Liver (tissue), 9 donors: ENCODE measurements around the gene RABEP2. TPM values are rescaled to one million over a fixed set of nuclear protein-coding genes. Genes with fewer than 3 reads are reported as not detected.

Experiments used
- DNase-seq: peaks from one replicate; pipeline ENCODE4 v3.0.0-alpha.2; 2017; ENCODE audit warnings: low spot score
- H3K27ac ChIP-seq, 2 donors: one replicate each; pipeline ENCODE4 v1.7.0; 2013; ENCODE audit warnings: inconsistent platforms in 2 of 2, low read length in 2 of 2, control low read depth in 1 of 2, low read depth in 1 of 2, mild to moderate bottlenecking in 1 of 2
- H3K27me3 ChIP-seq, 4 donors: one replicate each; pipeline versions ENCODE4 v1.6.1 to v1.7.0; 2013; ENCODE audit warnings: low read length in 3 of 4, inconsistent platforms in 1 of 4, mild to moderate bottlenecking in 1 of 4, moderate library complexity in 1 of 4; ENCODE audit not compliant: control insufficient read depth in 4 of 4, insufficient read depth in 4 of 4
- H3K36me3 ChIP-seq, 4 donors: one replicate each; pipeline versions ENCODE4 v1.6.1 to v1.7.0; 2013; ENCODE audit warnings: low read length in 3 of 4, mild to moderate bottlenecking in 3 of 4, low read depth in 1 of 4, moderate library complexity in 1 of 4; ENCODE audit not compliant: control insufficient read depth in 4 of 4, insufficient read depth in 3 of 4
- H3K4me1 ChIP-seq, 4 donors: one replicate each; pipeline versions ENCODE4 v1.6.1 to v1.7.0; 2013; ENCODE audit warnings: low read length in 3 of 4, mild to moderate bottlenecking in 3 of 4, moderate library complexity in 1 of 4; ENCODE audit not compliant: control insufficient read depth in 4 of 4, insufficient read depth in 4 of 4
- H3K4me3 ChIP-seq, 3 donors: one replicate each; pipeline versions ENCODE4 v1.6.1 to v1.7.0; 2013; ENCODE audit warnings: low read length in 3 of 3, control low read depth in 1 of 3, low read depth in 1 of 3, mild to moderate bottlenecking in 1 of 3
- H3K9ac ChIP-seq, 2 donors: one replicate each; pipeline ENCODE4 v1.7.0; 2013; ENCODE audit warnings: low read length in 2 of 2, mild to moderate bottlenecking in 2 of 2, moderate library complexity in 2 of 2, control low read depth in 1 of 2, low read depth in 1 of 2
- H3K9me3 ChIP-seq, 4 donors: one replicate each; pipeline versions ENCODE4 v1.6.1 to v1.7.0; 2013; ENCODE audit warnings: low read length in 3 of 4; ENCODE audit not compliant: control insufficient read depth in 4 of 4
- FOXA1 ChIP-seq: IDR thresholded peaks from 2 replicates; pipeline ENCODE4 v1.6.1; 2016; ENCODE audit warnings: antibody characterized with exemption
- FOXA2 ChIP-seq: IDR thresholded peaks from 2 replicates; pipeline ENCODE4 v1.6.1; 2016; ENCODE audit warnings: antibody characterized with exemption
- GABPA ChIP-seq, 2 donors: IDR thresholded peaks in 1 of 2; conservative IDR thresholded peaks in 1 of 2; 2 replicates each; pipeline ENCODE4 v1.6.1; 2016; ENCODE audit warnings: antibody characterized with exemption in 2 of 2, mild to moderate bottlenecking in 1 of 2, moderate library complexity in 1 of 2
- HNF4A ChIP-seq, 2 donors: conservative IDR thresholded peaks; 2 replicates each; pipeline ENCODE4 v1.6.1; 2016; ENCODE audit warnings: antibody characterized with exemption in 2 of 2, mild to moderate bottlenecking in 2 of 2
- HNF4G ChIP-seq: IDR thresholded peaks from 2 replicates; pipeline ENCODE4 v1.6.1; 2016; ENCODE audit warnings: antibody characterized with exemption
- JUND ChIP-seq, 2 donors: IDR thresholded peaks; 2 replicates each; pipeline ENCODE4 v1.6.1; 2016; ENCODE audit warnings: antibody characterized with exemption in 2 of 2
- NR2F2 ChIP-seq: IDR thresholded peaks from 2 replicates; pipeline ENCODE4 v1.6.1; 2016; ENCODE audit warnings: antibody characterized with exemption
- RAD21 ChIP-seq, 2 donors: IDR thresholded peaks; 2 replicates each; pipeline ENCODE4 v1.6.1; 2016; ENCODE audit warnings: antibody characterized with exemption in 2 of 2, mild to moderate bottlenecking in 2 of 2
- RXRA ChIP-seq, 2 donors: IDR thresholded peaks; 2 replicates each; pipeline ENCODE4 v1.6.1; 2017 to 2018; ENCODE audit warnings: antibody characterized with exemption in 2 of 2, mild to moderate bottlenecking in 1 of 2
- SP1 ChIP-seq: IDR thresholded peaks from 2 replicates; pipeline ENCODE4 v1.6.1; 2018; ENCODE audit warnings: antibody characterized with exemption, mild to moderate bottlenecking
- TAF1 ChIP-seq: conservative IDR thresholded peaks from 2 replicates; pipeline ENCODE4 v1.6.1; 2016; ENCODE audit warnings: antibody characterized with exemption, mild to moderate bottlenecking
- WGBS: extraction: QIAGEN DNeasy Blood & Tissue Kit; methylation state at CpG from one replicate; pipeline ENCODE4 v1.1.7; 2013; 5-methylcytosine and 5-hydroxymethylcytosine counted together
- polyA plus RNA-seq, 2 donors: library from polyadenylated mRNA; stranded (reverse) in 1 of 2; unstranded in 1 of 2; fragments of 200-250 nt in 1 of 2; fragments of >200 nt in 1 of 2; fragmentation: Nextera tagmentation in 1 of 2; extraction: Ambion mirVana in 1 of 2; gene quantifications; one replicate each; pipeline versions ENCODE4 v1.2.1 to v1.2.3, GENCODE V29; 2013 to 2015
- total RNA-seq, 2 donors: library from RNA; depleted of rRNA; stranded (reverse); fragments of >200 nt; gene quantifications; one replicate each; pipeline ENCODE4 v1.2.3, GENCODE V29; 2014
- TF ChIP-seq, protein P1 (sequence below): fragments of 150-350 bp; IDR thresholded peaks from 2 replicates; pipeline ENCODE4 v1.5.1; 2017; ENCODE audit warnings: improper control_type of control experiment, low read depth, low read length; ENCODE audit not compliant: missing input control
- TF ChIP-seq, protein P2 (sequence below): IDR thresholded peaks from 2 replicates; pipeline ENCODE4 v1.6.1; 2016; ENCODE audit warnings: antibody characterized with exemption
- TF ChIP-seq, protein P3 (sequence below): IDR thresholded peaks from 2 replicates; pipeline ENCODE4 v1.6.1; 2016; ENCODE audit warnings: antibody characterized with exemption, mild to moderate bottlenecking
- TF ChIP-seq, protein P4 (sequence below): IDR thresholded peaks from 2 replicates; pipeline ENCODE4 v1.6.1; 2016; ENCODE audit warnings: antibody characterized with exemption
- TF ChIP-seq, protein P5 (sequence below): IDR thresholded peaks from 2 replicates; pipeline ENCODE4 v1.6.1; 2016; ENCODE audit warnings: antibody characterized with exemption
- donor health status: healthy.
- donor health status: healthy.
- donor health status: healthy.
- donor health status: healthy.
- donor health status: healthy.

Gene RABEP2
- total and polyA plus RNA-seq, 4 donors = 3.0 to 16.1 (median 8.3) TPM

DNA sequence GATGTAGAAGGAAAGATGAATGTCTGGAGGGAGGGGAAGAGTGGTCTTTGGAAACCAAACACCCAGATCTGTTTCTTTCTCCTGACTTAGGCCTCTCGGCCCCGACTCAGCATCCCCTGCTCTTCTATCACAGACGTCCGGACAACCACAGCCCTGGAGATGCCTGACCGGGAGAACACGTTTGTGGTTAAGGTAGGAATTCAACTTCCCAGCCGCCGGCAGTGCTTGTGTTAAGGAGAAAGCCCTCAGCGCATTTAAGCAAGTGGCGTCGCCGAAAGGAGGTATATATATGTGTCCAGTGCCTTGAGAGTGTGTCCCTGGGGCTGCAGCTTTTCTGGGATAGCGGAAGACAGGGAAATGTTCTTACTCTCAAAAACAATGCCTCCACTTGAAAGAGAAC, 57.8 kb downstream of the RABEP2 start:
- WGBS = 93% methylated on average over 13 of the region's 13 CpGs
- Histone ChIP-seq H3K27me3 (no peaks in the 10 kb centered on the region), H3K36me3 (peaks cover 12 to 44% (median 25%) of the 10 kb centered on the region in 4 donors), H3K9me3 (no peaks in the 10 kb centered on the region), H3K4me3 (no peak overlapping the region), H3K27ac (no peak overlapping the region), H3K4me1 (peaks cover 0 to 20% (median 17%) of the 10 kb centered on the region in 4 donors), H3K9ac (no peak overlapping the region)
- DNase-seq = no peak
- TF ChIP-seq HNF4A (conservative IDR thresholded peaks at IDR 0.05) = no peak
- no peak for TF ChIP-seq HNF4G
- TF ChIP-seq FOXA2 = no peak
- no peak for TF ChIP-seq TAF1
- TF ChIP-seq NR2F2 = no peak
- TF ChIP-seq RAD21 (IDR thresholded peaks at IDR 0.05) = no peak
- TF ChIP-seq, protein P1, sequence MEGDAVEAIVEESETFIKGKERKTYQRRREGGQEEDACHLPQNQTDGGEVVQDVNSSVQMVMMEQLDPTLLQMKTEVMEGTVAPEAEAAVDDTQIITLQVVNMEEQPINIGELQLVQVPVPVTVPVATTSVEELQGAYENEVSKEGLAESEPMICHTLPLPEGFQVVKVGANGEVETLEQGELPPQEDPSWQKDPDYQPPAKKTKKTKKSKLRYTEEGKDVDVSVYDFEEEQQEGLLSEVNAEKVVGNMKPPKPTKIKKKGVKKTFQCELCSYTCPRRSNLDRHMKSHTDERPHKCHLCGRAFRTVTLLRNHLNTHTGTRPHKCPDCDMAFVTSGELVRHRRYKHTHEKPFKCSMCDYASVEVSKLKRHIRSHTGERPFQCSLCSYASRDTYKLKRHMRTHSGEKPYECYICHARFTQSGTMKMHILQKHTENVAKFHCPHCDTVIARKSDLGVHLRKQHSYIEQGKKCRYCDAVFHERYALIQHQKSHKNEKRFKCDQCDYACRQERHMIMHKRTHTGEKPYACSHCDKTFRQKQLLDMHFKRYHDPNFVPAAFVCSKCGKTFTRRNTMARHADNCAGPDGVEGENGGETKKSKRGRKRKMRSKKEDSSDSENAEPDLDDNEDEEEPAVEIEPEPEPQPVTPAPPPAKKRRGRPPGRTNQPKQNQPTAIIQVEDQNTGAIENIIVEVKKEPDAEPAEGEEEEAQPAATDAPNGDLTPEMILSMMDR = no peak
- no peak for TF ChIP-seq JUND (IDR thresholded peaks at IDR 0.05)
- TF ChIP-seq, protein P2, sequence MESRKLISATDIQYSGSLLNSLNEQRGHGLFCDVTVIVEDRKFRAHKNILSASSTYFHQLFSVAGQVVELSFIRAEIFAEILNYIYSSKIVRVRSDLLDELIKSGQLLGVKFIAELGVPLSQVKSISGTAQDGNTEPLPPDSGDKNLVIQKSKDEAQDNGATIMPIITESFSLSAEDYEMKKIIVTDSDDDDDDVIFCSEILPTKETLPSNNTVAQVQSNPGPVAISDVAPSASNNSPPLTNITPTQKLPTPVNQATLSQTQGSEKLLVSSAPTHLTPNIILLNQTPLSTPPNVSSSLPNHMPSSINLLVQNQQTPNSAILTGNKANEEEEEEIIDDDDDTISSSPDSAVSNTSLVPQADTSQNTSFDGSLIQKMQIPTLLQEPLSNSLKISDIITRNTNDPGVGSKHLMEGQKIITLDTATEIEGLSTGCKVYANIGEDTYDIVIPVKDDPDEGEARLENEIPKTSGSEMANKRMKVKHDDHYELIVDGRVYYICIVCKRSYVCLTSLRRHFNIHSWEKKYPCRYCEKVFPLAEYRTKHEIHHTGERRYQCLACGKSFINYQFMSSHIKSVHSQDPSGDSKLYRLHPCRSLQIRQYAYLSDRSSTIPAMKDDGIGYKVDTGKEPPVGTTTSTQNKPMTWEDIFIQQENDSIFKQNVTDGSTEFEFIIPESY = no peak
- TF ChIP-seq, protein P3, sequence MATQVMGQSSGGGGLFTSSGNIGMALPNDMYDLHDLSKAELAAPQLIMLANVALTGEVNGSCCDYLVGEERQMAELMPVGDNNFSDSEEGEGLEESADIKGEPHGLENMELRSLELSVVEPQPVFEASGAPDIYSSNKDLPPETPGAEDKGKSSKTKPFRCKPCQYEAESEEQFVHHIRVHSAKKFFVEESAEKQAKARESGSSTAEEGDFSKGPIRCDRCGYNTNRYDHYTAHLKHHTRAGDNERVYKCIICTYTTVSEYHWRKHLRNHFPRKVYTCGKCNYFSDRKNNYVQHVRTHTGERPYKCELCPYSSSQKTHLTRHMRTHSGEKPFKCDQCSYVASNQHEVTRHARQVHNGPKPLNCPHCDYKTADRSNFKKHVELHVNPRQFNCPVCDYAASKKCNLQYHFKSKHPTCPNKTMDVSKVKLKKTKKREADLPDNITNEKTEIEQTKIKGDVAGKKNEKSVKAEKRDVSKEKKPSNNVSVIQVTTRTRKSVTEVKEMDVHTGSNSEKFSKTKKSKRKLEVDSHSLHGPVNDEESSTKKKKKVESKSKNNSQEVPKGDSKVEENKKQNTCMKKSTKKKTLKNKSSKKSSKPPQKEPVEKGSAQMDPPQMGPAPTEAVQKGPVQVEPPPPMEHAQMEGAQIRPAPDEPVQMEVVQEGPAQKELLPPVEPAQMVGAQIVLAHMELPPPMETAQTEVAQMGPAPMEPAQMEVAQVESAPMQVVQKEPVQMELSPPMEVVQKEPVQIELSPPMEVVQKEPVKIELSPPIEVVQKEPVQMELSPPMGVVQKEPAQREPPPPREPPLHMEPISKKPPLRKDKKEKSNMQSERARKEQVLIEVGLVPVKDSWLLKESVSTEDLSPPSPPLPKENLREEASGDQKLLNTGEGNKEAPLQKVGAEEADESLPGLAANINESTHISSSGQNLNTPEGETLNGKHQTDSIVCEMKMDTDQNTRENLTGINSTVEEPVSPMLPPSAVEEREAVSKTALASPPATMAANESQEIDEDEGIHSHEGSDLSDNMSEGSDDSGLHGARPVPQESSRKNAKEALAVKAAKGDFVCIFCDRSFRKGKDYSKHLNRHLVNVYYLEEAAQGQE = no peak
- TF ChIP-seq, protein P4, sequence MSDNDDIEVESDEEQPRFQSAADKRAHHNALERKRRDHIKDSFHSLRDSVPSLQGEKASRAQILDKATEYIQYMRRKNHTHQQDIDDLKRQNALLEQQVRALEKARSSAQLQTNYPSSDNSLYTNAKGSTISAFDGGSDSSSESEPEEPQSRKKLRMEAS = no peak
- no peak for TF ChIP-seq GABPA (IDR thresholded peaks at IDR 0.05 in 1 of 2, conservative IDR thresholded peaks at IDR 0.05 in 1 of 2)
- no peak for TF ChIP-seq SP1
- no peak for TF ChIP-seq RXRA (IDR thresholded peaks at IDR 0.05)

DNA sequence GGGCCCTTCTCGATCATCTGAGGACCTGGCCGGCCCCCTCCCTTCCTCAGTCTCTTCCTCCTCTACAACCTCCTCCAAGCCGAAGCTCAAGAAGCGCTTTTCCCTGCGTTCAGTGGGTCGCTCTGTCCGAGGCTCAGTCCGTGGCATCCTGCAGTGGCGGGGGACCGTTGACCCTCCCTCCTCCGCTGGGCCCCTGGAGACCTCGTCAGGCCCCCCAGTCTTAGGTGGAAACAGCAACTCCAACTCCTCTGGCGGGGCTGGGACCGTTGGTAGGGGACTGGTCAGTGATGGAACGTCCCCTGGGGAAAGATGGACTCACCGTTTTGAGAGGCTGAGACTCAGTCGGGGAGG, 58.6 kb downstream of the RABEP2 start:
- 88% methylated on average over 17 of the region's 17 CpGs for WGBS
- Histone ChIP-seq H3K27ac (no peak overlapping the region), H3K36me3 (peaks cover 11 to 36% (median 23%) of the 10 kb centered on the region in 4 donors), H3K9ac (no peak overlapping the region), H3K4me1 (peaks cover 0 to 20% (median 17%) of the 10 kb centered on the region in 4 donors), H3K9me3 (no peaks in the 10 kb centered on the region), H3K27me3 (no peaks in the 10 kb centered on the region), H3K4me3 (no peak overlapping the region)
- no peak for DNase-seq
- TF ChIP-seq RXRA (IDR thresholded peaks at IDR 0.05) = no peak
- no peak for TF ChIP-seq TAF1
- TF ChIP-seq HNF4A (conservative IDR thresholded peaks at IDR 0.05) = no peak
- TF ChIP-seq NR2F2 = no peak
- TF ChIP-seq, protein P1 = no peak
- TF ChIP-seq, protein P5, sequence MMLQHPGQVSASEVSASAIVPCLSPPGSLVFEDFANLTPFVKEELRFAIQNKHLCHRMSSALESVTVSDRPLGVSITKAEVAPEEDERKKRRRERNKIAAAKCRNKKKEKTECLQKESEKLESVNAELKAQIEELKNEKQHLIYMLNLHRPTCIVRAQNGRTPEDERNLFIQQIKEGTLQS = no peak
- TF ChIP-seq FOXA1 = no peak
- TF ChIP-seq FOXA2 = no peak
- TF ChIP-seq, protein P2 = no peak
